Stimulated activated CD4-positive, alpha-beta T cell treated with anti-CD3 and anti-CD28 coated beads, Interleukin-12 subunit alpha, Interleukin-12 subunit beta, amount 100 ng/mL, for 24 hours (primary cell): ENCODE data around the gene TEX14.
A peak's percentile ranks its signal among the peaks of the same experiment; 100 is the strongest.
"Not testable (repeated sequence)": the region's sequence is repeated elsewhere in the genome, so short reads cannot be mapped to it uniquely, and the experiment has no call there.

Source experiments
- DNase-seq, 2 experiments: peaks; one replicate each; pipeline ENCODE4 v3.0.0-alpha.2; 2020; ENCODE audit warnings: low read depth in 2 of 2

TEX14 gene

GRCh38 chr17:58658804-58659713, 32.8 kb downstream of the TEX14 start:
- DNase-seq, result peak; percentile 61 to 63

GRCh38 chr17:58657962-58658803, 33.7 kb downstream of the TEX14 start:
- not testable (repeated sequence) for DNase-seq

- DNase-seq, result no peak
These were observed 43.6 kb downstream of the TEX14 start for GRCh38 chr17:58648236-58648635.

- no peak for DNase-seq
These were observed 48.7 kb downstream of the TEX14 start for GRCh38 chr17:58643147-58643546.

GRCh38 chr17:58641887-58642311, 49.9 kb downstream of the TEX14 start:
- no peak for DNase-seq

- no peak for DNase-seq
These were observed 51.6 kb downstream of the TEX14 start for GRCh38 chr17:58640202-58640601.

GRCh38 chr17:58639681-58640080, 52.2 kb downstream of the TEX14 start:
- DNase-seq, result no peak

GRCh38 chr17:58637011-58637570, 54.8 kb downstream of the TEX14 start:
- DNase-seq, result no peak

- DNase-seq, result no peak
These were observed 59.2 kb downstream of the TEX14 start for GRCh38 chr17:58632324-58633314.

GRCh38 chr17:58631523-58632323, 60.1 kb downstream of the TEX14 start:
- DNase-seq, result peak; percentile 91 to 95

GRCh38 chr17:58630883-58631522, 60.8 kb downstream of the TEX14 start:
- DNase-seq, result peak; percentile 22 to 31

- DNase-seq, result no peak
These were observed 64.9 kb downstream of the TEX14 start for GRCh38 chr17:58626905-58627304.

- DNase-seq, result no peak
These were observed 67.1 kb downstream of the TEX14 start for GRCh38 chr17:58624751-58625150.

- DNase-seq, result no peak
These were observed 70.7 kb downstream of the TEX14 start for GRCh38 chr17:58621174-58621573.

- DNase-seq, result no peak
These were observed 73.5 kb downstream of the TEX14 start for GRCh38 chr17:58618336-58618735.

- no peak for DNase-seq
These were observed 74.3 kb downstream of the TEX14 start for GRCh38 chr17:58617563-58617962.

GRCh38 chr17:58615768-58616659, 75.8 kb downstream of the TEX14 start:
- DNase-seq, result no peak

GRCh38 chr17:58614859-58615459, 76.9 kb downstream of the TEX14 start:
- no peak for DNase-seq
